ENCODE results near the gene RPL10. TPM values are rescaled to one million over a fixed set of nuclear protein-coding genes. Genes with fewer than 3 reads are reported as not detected.

Gene RPL10
- total and polyA plus RNA-seq, 9 of the 15 experiments (the other 6 are each of a cell fraction or from before 2014, with no cell fraction given): 3,774 to 7,600 (median 5,014) TPM

DNA sequence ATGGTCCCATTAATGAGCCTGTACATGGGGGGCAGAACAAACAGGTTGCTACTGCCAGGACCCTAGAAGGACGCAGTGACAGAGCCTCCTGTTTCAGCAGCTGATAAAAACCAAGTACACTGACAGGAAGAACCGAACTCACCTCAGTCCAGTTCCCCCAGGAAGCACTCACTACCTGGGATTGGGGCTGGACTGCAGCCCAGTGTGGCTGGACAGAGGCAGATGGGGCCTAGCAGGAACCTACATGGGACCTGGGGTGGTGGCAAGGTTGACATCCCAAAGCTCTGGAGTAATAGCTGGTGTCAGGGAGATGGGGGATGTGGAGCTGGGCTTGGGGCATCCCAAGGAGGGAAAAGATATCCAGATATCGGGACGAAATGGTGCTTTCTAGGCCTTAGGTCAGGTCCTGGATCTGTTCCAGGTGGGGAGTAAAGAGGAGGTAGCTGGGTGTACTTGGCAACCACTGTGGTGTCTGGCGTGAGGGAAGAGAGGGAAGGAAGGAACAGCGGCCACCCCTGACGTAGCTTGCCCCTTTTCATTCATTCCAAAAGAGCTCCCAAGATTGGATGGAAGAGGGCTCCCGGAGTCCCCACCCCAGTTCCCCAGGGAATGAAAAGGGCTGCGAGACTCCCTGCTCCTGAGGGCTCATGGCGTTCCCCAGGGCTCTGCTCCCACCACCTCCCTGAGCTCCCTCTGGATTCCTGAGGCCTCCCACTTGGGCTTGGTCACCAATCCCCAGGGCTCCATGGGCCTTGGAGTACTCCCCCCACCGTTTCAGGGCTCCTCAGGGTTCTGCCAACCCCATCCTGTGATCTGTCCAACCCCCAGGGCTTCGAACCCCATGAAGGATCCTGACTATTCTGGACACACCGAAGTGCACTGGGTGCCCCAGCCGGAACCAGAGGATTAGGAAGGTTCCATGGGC is 14.6 kb upstream of the RPL10 start:
- intact Hi-C loops (cut with micrococcal nuclease) (no loop called here), in situ Hi-C loops (cut with MboI) (no loop called here)
- no peak for DNase-seq (ENCODE audit: extremely low read depth in 1 of 4, low spot score in 3 of 4)
- TF ChIP-seq NR0B1 (IDR thresholded peaks at IDR 0.05; ENCODE audit: partially characterized antibody) (no peak), GABPB1 (CRISPR knock-in tag; IDR thresholded peaks at IDR 0.05) (no peak), SP1 (CRISPR knock-in tag; IDR thresholded peaks at IDR 0.05) (no peak), NFIC (IDR thresholded peaks at IDR 0.05) (peak; percentile 58), FOXJ2 (tag; IDR thresholded peaks at IDR 0.05) (no peak)
- no peak for ATAC-seq
- ChIA-PET POLR2A (interaction anchor here (0.6 to 1.8 kb wide), 5 partner anchors 10 to 162 kb away, joined by 3 to 7 read pairs (median 6); partner anchors contain the start of gene RPL10), CTCF (ENCODE audit: low intra/inter-chr PET ratio) (interaction anchor here (1.1 to 2.1 kb wide), 2 partner anchors 11 to 151 kb away, joined by 4 to 19 read pairs; no protein-coding TSS in a partner anchor)
- no peak for FAIRE-seq
- no peaks in the 10 kb centered on the region for H3K9me1 ChIP-seq (ENCODE audit: control insufficient read depth, insufficient read depth, low read length)
- H3K27ac ChIP-seq (ENCODE audit: extremely low read depth, low read depth, low read length): no peak overlapping the region; the same call in 2 of the 3 replicates
- H2AFZ ChIP-seq (ENCODE audit: low read depth, low read length): no peak overlapping the region
- no TSS peak for BruUV-seq (replicated peaks)
- no peaks in the 10 kb centered on the region for H3K9me3 ChIP-seq (replicated peaks; ENCODE audit: control insufficient read depth, insufficient read depth, low read depth, low read length)
- no peaks in the 10 kb centered on the region for H4K20me1 ChIP-seq (replicated peaks; ENCODE audit: control insufficient read depth, insufficient read depth, low read length)
- no peak overlapping the region for H3K4me2 ChIP-seq (ENCODE audit: insufficient read depth, low read length)
- H3K27me3 ChIP-seq (ENCODE audit: control insufficient read depth in 2 of 2, insufficient read depth in 2 of 2, low read length in 2 of 2): no peaks in the 10 kb centered on the region
- peaks cover 19% of the 10 kb centered on the region; the same call in 2 of the 3 replicates for H3K36me3 ChIP-seq (ENCODE audit: control insufficient read depth, insufficient read depth, low read length)
- peaks cover 22% of the 10 kb centered on the region for H3K79me2 ChIP-seq (ENCODE audit: control insufficient read depth, insufficient read depth, low read length)
- H3K9ac ChIP-seq (ENCODE audit: insufficient read depth in 1 of 2, low read depth in 2 of 2, low read length in 2 of 2): peak overlapping the region in 1 of 2 experiments; percentile 87; a peak in 2 of 4 replicates
- WGBS (ENCODE audit: insufficient coverage, low coverage, missing lambda C conversion rate): 75% methylated on average over 9 of the region's 14 CpGs
- no peak overlapping the region for H3K4me3 ChIP-seq
- peaks cover 13 to 39% of the 10 kb centered on the region in 2 experiments for H3K4me1 ChIP-seq (replicated peaks in 1 of 2; ENCODE audit: control insufficient read depth in 2 of 2, insufficient read depth in 2 of 2, low read length in 2 of 2)

Measured in K562 (cell line).